GM12878 (cell line): ENCODE results near the gene CCDC6. TPM values are rescaled to one million over a fixed set of nuclear protein-coding genes. Genes with fewer than 3 reads are reported as not detected.

Experiments used
- BMI1 ChIP-seq: fragments of 450-650 bp; IDR thresholded peaks from 2 replicates; pipeline ENCODE4 v1.6.1; 2016; ENCODE audit warnings: mild to moderate bottlenecking, moderate library complexity, borderline replicate concordance
- HCFC1 ChIP-seq: fragments of 150-350 bp; IDR thresholded peaks from 2 replicates; pipeline ENCODE4 v1.6.1; 2014; ENCODE audit warnings: low read length
- IKZF1 ChIP-seq: fragments of 450-650 bp; conservative IDR thresholded peaks from 2 replicates; pipeline ENCODE4 v1.6.1; 2017; ENCODE audit warnings: antibody characterized with exemption, mild to moderate bottlenecking
- LARP7 ChIP-seq: fragments of 450-650 bp; IDR thresholded peaks from 2 replicates; pipeline ENCODE4 v1.6.1; 2017; ENCODE audit warnings: mild to moderate bottlenecking
- NFYB ChIP-seq: IDR thresholded peaks from 2 replicates; pipeline ENCODE4 v1.6.1; 2011; ENCODE audit warnings: low read depth, mild to moderate bottlenecking, low read length, improper control_type of control experiment, moderate library complexity; ENCODE audit not compliant: insufficient read depth
- NR2F1 ChIP-seq: fragments of 450-650 bp; conservative IDR thresholded peaks from 2 replicates; pipeline ENCODE4 v1.6.1; 2017; ENCODE audit warnings: mild to moderate bottlenecking
- RELA ChIP-seq: fragments of 450-650 bp; IDR thresholded peaks from 2 replicates; pipeline ENCODE4 v1.8.0; 2014; ENCODE audit warnings: borderline replicate concordance; ENCODE audit not compliant: partially characterized antibody
- SPI1 ChIP-seq: IDR thresholded peaks from 2 replicates; pipeline ENCODE4 v1.6.1; 2011; ENCODE audit warnings: low read depth, mild to moderate bottlenecking, low read length, moderate library complexity, borderline replicate concordance; ENCODE audit not compliant: insufficient read depth
- YY1 ChIP-seq: IDR thresholded peaks from 2 replicates; pipeline ENCODE4 v1.6.1; 2011; ENCODE audit warnings: low read depth, mild to moderate bottlenecking, low read length
- ZNF384 ChIP-seq: IDR thresholded peaks from 2 replicates; pipeline ENCODE4 v1.6.1; 2012; ENCODE audit warnings: low read depth, mild to moderate bottlenecking, low read length, improper control_type of control experiment, borderline replicate concordance
- ZSCAN29 ChIP-seq: fragments of 450-650 bp; IDR thresholded peaks from 2 replicates; pipeline ENCODE4 v1.6.1; 2017; ENCODE audit warnings: mild to moderate bottlenecking, moderate library complexity
- polyA plus RNA-seq, 11 experiments: library from polyadenylated mRNA; depleted of rRNA in 4 of 11; unstranded in 6 of 11; stranded (reverse) in 5 of 11; fragments of >200 nt; fragmentation: Nextera tagmentation in 4 of 11; fragmentation: Illumina TruSeq in 1 of 11; extraction: Ambion mirVana in 4 of 11; extraction: Trizol in 1 of 11; gene quantifications; 1 replicate in 1 of 11; 2 replicates in 10 of 11; pipeline versions ENCODE4 v1.2.1 to v1.2.3, GENCODE V29; 2011 to 2016; ENCODE audit warnings: inconsistent platforms in 2 of 11, missing spikeins in 2 of 11, low read depth in 1 of 11
- total RNA-seq, 4 experiments: library from RNA; depleted of rRNA in 3 of 4; stranded (reverse); fragments of >200 nt in 3 of 4; fragmentation: Illumina TruSeq in 1 of 4; extraction: Trizol in 1 of 4; gene quantifications; 2 replicates each; pipeline versions ENCODE4 v1.2.1 to v1.2.3, GENCODE V29; 2013 to 2021
- TF ChIP-seq, protein P1 (sequence below): fragments of 450-650 bp; IDR thresholded peaks from 2 replicates; pipeline ENCODE4 v1.6.1; 2017; ENCODE audit warnings: low read depth, mild to moderate bottlenecking, moderate library complexity
- TF ChIP-seq, protein P2 (sequence below): fragments of 450-650 bp; IDR thresholded peaks from 2 replicates; pipeline ENCODE4 v1.6.1; 2017; ENCODE audit warnings: mild to moderate bottlenecking, moderate library complexity
- TF ChIP-seq, protein P3 (sequence below): fragments of 450-650 bp; IDR thresholded peaks from 2 replicates; pipeline ENCODE4 v1.6.1; 2018; ENCODE audit warnings: borderline replicate concordance, mild to moderate bottlenecking; ENCODE audit not compliant: partially characterized antibody
- TF ChIP-seq, protein P4 (sequence below), 3 experiments: IDR thresholded peaks in 2 of 3; conservative IDR thresholded peaks in 1 of 3; 2 replicates each; pipeline ENCODE4 v1.5.1; 2011; ENCODE audit warnings: low read depth in 3 of 3, low read length in 3 of 3, mild to moderate bottlenecking in 3 of 3, control low read depth in 2 of 3, moderate library complexity in 2 of 3, inconsistent platforms in 1 of 3, mixed read lengths in 1 of 3; ENCODE audit not compliant: control insufficient read depth in 2 of 3, insufficient read depth in 1 of 3; ENCODE audit errors: extremely low read depth in 1 of 3
- TF ChIP-seq, protein P5 (sequence below): fragments of 150-350 bp; IDR thresholded peaks from 2 replicates; pipeline ENCODE4 v1.6.1; 2016; ENCODE audit warnings: low read depth, low read length

The CCDC6 gene
- total and polyA plus RNA-seq, 10 of the 15 experiments (the other 5 are each of a cell fraction or from before 2014, with no cell fraction given) = 11.8 to 46.2 (median 26.7) TPM

DNA sequence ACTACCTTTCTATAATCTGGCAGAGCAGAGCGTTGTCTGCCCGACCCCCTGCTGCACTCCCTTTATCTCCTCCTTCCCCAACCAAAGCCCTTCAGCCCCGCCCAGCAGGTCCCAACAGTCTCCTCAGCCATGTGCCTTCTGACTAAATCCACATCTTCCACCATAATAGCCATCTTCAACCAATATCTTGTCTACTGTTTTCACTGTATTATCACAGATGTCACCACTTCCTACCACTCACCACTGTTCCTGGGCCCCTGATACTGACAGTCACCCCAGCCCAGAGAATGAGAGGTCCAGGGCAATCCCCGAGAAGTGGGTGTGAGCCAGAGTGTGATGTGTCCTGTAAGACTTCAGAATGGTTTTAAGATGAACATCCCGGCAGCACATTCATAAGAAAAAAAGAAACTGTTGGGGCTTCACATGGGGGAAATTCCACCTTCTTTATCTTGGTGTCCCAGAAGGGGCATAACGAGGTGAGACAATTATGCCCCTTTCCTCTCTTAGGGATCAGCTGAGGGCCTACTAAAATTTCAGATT, 25.3 kb downstream of the CCDC6 start (continued):
- TF ChIP-seq, protein P1, sequence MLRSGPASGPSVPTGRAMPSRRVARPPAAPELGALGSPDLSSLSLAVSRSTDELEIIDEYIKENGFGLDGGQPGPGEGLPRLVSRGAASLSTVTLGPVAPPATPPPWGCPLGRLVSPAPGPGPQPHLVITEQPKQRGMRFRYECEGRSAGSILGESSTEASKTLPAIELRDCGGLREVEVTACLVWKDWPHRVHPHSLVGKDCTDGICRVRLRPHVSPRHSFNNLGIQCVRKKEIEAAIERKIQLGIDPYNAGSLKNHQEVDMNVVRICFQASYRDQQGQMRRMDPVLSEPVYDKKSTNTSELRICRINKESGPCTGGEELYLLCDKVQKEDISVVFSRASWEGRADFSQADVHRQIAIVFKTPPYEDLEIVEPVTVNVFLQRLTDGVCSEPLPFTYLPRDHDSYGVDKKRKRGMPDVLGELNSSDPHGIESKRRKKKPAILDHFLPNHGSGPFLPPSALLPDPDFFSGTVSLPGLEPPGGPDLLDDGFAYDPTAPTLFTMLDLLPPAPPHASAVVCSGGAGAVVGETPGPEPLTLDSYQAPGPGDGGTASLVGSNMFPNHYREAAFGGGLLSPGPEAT = peak; percentile 81
- TF ChIP-seq, protein P2, sequence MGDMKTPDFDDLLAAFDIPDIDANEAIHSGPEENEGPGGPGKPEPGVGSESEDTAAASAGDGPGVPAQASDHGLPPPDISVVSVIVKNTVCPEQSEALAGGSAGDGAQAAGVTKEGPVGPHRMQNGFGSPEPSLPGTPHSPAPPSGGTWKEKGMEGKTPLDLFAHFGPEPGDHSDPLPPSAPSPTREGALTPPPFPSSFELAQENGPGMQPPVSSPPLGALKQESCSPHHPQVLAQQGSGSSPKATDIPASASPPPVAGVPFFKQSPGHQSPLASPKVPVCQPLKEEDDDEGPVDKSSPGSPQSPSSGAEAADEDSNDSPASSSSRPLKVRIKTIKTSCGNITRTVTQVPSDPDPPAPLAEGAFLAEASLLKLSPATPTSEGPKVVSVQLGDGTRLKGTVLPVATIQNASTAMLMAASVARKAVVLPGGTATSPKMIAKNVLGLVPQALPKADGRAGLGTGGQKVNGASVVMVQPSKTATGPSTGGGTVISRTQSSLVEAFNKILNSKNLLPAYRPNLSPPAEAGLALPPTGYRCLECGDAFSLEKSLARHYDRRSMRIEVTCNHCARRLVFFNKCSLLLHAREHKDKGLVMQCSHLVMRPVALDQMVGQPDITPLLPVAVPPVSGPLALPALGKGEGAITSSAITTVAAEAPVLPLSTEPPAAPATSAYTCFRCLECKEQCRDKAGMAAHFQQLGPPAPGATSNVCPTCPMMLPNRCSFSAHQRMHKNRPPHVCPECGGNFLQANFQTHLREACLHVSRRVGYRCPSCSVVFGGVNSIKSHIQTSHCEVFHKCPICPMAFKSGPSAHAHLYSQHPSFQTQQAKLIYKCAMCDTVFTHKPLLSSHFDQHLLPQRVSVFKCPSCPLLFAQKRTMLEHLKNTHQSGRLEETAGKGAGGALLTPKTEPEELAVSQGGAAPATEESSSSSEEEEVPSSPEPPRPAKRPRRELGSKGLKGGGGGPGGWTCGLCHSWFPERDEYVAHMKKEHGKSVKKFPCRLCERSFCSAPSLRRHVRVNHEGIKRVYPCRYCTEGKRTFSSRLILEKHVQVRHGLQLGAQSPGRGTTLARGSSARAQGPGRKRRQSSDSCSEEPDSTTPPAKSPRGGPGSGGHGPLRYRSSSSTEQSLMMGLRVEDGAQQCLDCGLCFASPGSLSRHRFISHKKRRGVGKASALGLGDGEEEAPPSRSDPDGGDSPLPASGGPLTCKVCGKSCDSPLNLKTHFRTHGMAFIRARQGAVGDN = no peak
- TF ChIP-seq, protein P3, sequence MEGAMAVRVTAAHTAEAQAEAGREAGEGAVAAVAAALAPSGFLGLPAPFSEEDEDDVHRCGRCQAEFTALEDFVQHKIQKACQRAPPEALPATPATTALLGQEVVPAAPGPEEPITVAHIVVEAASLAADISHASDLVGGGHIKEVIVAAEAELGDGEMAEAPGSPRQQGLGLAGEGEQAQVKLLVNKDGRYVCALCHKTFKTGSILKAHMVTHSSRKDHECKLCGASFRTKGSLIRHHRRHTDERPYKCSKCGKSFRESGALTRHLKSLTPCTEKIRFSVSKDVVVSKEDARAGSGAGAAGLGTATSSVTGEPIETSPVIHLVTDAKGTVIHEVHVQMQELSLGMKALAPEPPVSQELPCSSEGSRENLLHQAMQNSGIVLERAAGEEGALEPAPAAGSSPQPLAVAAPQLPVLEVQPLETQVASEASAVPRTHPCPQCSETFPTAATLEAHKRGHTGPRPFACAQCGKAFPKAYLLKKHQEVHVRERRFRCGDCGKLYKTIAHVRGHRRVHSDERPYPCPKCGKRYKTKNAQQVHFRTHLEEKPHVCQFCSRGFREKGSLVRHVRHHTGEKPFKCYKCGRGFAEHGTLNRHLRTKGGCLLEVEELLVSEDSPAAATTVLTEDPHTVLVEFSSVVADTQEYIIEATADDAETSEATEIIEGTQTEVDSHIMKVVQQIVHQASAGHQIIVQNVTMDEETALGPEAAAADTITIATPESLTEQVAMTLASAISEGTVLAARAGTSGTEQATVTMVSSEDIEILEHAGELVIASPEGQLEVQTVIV = no peak
- TF ChIP-seq ZNF384 = no peak
- TF ChIP-seq, protein P4, sequence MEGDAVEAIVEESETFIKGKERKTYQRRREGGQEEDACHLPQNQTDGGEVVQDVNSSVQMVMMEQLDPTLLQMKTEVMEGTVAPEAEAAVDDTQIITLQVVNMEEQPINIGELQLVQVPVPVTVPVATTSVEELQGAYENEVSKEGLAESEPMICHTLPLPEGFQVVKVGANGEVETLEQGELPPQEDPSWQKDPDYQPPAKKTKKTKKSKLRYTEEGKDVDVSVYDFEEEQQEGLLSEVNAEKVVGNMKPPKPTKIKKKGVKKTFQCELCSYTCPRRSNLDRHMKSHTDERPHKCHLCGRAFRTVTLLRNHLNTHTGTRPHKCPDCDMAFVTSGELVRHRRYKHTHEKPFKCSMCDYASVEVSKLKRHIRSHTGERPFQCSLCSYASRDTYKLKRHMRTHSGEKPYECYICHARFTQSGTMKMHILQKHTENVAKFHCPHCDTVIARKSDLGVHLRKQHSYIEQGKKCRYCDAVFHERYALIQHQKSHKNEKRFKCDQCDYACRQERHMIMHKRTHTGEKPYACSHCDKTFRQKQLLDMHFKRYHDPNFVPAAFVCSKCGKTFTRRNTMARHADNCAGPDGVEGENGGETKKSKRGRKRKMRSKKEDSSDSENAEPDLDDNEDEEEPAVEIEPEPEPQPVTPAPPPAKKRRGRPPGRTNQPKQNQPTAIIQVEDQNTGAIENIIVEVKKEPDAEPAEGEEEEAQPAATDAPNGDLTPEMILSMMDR (IDR thresholded peaks at IDR 0.05 in 2 of 3, conservative IDR thresholded peaks at IDR 0.05 in 1 of 3; ENCODE audit: control insufficient read depth in 2 of 3, extremely low read depth in 1 of 3, insufficient read depth in 1 of 3, low read depth in 3 of 3, low read length in 3 of 3) = no peak
- peak; percentile 87 for TF ChIP-seq RELA
- peak; percentile 60 for TF ChIP-seq SPI1
- 0 out of 2 replicates have a peak, but pooled peaks have one; percentile 31 for TF ChIP-seq NFYB
- peak; percentile 85 for TF ChIP-seq IKZF1
- TF ChIP-seq LARP7 = no peak
- TF ChIP-seq YY1 = 0 out of 2 replicates have a peak, but pooled peaks have one; percentile 33
- TF ChIP-seq BMI1 = no peak
- TF ChIP-seq HCFC1 = no peak
- TF ChIP-seq, protein P5, sequence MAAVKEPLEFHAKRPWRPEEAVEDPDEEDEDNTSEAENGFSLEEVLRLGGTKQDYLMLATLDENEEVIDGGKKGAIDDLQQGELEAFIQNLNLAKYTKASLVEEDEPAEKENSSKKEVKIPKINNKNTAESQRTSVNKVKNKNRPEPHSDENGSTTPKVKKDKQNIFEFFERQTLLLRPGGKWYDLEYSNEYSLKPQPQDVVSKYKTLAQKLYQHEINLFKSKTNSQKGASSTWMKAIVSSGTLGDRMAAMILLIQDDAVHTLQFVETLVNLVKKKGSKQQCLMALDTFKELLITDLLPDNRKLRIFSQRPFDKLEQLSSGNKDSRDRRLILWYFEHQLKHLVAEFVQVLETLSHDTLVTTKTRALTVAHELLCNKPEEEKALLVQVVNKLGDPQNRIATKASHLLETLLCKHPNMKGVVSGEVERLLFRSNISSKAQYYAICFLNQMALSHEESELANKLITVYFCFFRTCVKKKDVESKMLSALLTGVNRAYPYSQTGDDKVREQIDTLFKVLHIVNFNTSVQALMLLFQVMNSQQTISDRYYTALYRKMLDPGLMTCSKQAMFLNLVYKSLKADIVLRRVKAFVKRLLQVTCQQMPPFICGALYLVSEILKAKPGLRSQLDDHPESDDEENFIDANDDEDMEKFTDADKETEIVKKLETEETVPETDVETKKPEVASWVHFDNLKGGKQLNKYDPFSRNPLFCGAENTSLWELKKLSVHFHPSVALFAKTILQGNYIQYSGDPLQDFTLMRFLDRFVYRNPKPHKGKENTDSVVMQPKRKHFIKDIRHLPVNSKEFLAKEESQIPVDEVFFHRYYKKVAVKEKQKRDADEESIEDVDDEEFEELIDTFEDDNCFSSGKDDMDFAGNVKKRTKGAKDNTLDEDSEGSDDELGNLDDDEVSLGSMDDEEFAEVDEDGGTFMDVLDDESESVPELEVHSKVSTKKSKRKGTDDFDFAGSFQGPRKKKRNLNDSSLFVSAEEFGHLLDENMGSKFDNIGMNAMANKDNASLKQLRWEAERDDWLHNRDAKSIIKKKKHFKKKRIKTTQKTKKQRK = no peak
- no peak for TF ChIP-seq ZSCAN29
- peak; percentile 32; the same call in 1 of the 2 replicates for TF ChIP-seq NR2F1
